Measurements from ENCODE around the gene FGF8. TPM values are rescaled to one million over a fixed set of nuclear protein-coding genes. Genes with fewer than 3 reads are reported as not detected.

The FGF8 gene
- total and polyA plus RNA-seq, 2 of the 8 experiments (the other 6 are each of a cell fraction or from before 2014, with no cell fraction given), result 1.1 to 3.9 TPM

DNA sequence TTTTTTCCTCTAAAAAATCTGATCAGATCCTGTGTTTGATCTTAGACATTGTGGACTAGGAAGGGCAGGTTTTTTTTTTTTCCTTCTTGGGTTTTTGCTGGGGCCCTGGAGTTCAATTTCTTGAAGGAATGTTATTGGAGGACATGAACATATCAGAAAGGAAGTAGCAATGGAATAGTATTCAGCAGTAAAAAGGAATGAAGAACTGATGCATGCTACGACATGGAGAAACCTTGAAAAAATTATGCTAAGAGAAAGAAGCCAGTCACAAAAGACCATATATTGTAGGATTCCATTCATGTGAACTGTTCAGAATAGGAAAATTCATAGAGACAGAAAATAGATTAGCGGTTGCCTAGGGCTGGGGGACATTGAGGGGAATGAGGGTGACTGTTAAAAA is 34.0 kb downstream of the FGF8 start:
- no peak overlapping the region for H3K4ac ChIP-seq (replicated peaks; ENCODE audit: insufficient read length, low read depth, low read length)
- H4K91ac ChIP-seq (replicated peaks; ENCODE audit: insufficient read length, low read length), result no peak overlapping the region
- no peak overlapping the region for H3K9ac ChIP-seq (replicated peaks in 1 of 4; ENCODE audit: extremely low read depth in 1 of 4, low read depth in 3 of 4, low read length in 3 of 4)
- H3K14ac ChIP-seq (ENCODE audit: insufficient read length), result no peak overlapping the region
- WGBS, 2 experiments (ENCODE audit: extremely low coverage in 1 of 2, insufficient coverage in 1 of 2, insufficient read length in 1 of 2, insufficient replicate concordance in 2 of 2, low coverage in 1 of 2, low lambda C conversion rate in 2 of 2, missing lambda C conversion rate in 1 of 2), result 48% methylated on average over 2 of the region's 2 CpGs; no CpG with 5 or more reads in 1 of the 2 experiments
- H2BK20ac ChIP-seq (ENCODE audit: low read length), result no peak overlapping the region
- H3K4me1 ChIP-seq (replicated peaks in 1 of 4; ENCODE audit: control insufficient read depth in 3 of 4, insufficient read depth in 4 of 4, low read length in 3 of 4), result no peaks in the 10 kb centered on the region
- no peak overlapping the region for H2AK5ac ChIP-seq (ENCODE audit: low read depth, low read length)
- no peak overlapping the region for H3K4me2 ChIP-seq (ENCODE audit: insufficient read depth in 1 of 2, low read depth in 2 of 2, low read length in 2 of 2)
- no peak for FAIRE-seq
- H2BK15ac ChIP-seq (ENCODE audit: low read length), result no peak overlapping the region
- no peak overlapping the region for H2AFZ ChIP-seq (ENCODE audit: low read length)
- no peaks in the 10 kb centered on the region; the same call in 1 of the 2 replicates for H3K23me2 ChIP-seq (ENCODE audit: low read depth, low read length)
- no peak overlapping the region for H3K23ac ChIP-seq (ENCODE audit: insufficient read length)
- no peaks in the 10 kb centered on the region for H3K79me2 ChIP-seq (ENCODE audit: control insufficient read depth in 1 of 2, insufficient read depth in 2 of 2, low read length in 2 of 2)
- no peaks in the 10 kb centered on the region for H3K79me1 ChIP-seq (ENCODE audit: low read depth, low read length)
- H3K18ac ChIP-seq (ENCODE audit: extremely low read depth, low read length), result no peak overlapping the region
- H4K8ac ChIP-seq (ENCODE audit: extremely low read depth, insufficient read depth, low read length), result no peak overlapping the region
- H4K5ac ChIP-seq (ENCODE audit: insufficient read length, low read depth, low read length), result no peak overlapping the region
- no peaks in the 10 kb centered on the region for H4K20me1 ChIP-seq (replicated peaks in 1 of 2; ENCODE audit: control insufficient read depth in 1 of 2, insufficient read depth in 2 of 2, low read length in 2 of 2)
- ChIA-PET POLR2A (ENCODE audit: partially characterized antibody) (no interaction called here), CTCF (ENCODE audit: partially characterized antibody) (interaction anchor here (0.5 to 1.9 kb wide), 4 partner anchors 7 to 958 kb away, joined by 3 to 5 read pairs (median 4); no protein-coding TSS in a partner anchor)
- DNase-seq (ENCODE audit: low read depth in 1 of 2, low spot score in 2 of 2), result no peak
- H3K36me3 ChIP-seq (ENCODE audit: control insufficient read depth in 2 of 4, insufficient read depth in 4 of 4, low read length in 3 of 4), result no peaks in the 10 kb centered on the region
- H2BK5ac ChIP-seq (ENCODE audit: low read depth, low read length), result no peak overlapping the region
- H3K9me3 ChIP-seq (ENCODE audit: insufficient read depth in 2 of 2, low read depth in 1 of 2, low read length in 1 of 2), result no peaks in the 10 kb centered on the region; a peak in 1 of 4 replicates
- no peak overlapping the region for H3K4me3 ChIP-seq (ENCODE audit: extremely low read depth in 1 of 4, insufficient read depth in 2 of 4, low read depth in 3 of 4, low read length in 4 of 4)
- no peak overlapping the region for H3K27ac ChIP-seq (ENCODE audit: low read depth, low read length)
- peaks cover 0 to 2% (median 0%) of the 10 kb centered on the region in 4 experiments; a peak in 1 of 7 replicates for H3K27me3 ChIP-seq (replicated peaks in 1 of 4; ENCODE audit: control insufficient read depth in 3 of 4, extremely low read depth in 1 of 4, insufficient read depth in 3 of 4, low read length in 3 of 4)
- H3K56ac ChIP-seq (replicated peaks; ENCODE audit: insufficient read length, low read depth, low read length), result no peak overlapping the region
- no peak overlapping the region for H2BK120ac ChIP-seq (replicated peaks; ENCODE audit: low read depth, low read length)
- H2BK12ac ChIP-seq (ENCODE audit: low read depth, low read length), result no peak overlapping the region
- TF ChIP-seq TAF1 (IDR thresholded peaks at IDR 0.05; ENCODE audit: low read depth, low read length) (no peak), SIX5 (IDR thresholded peaks at IDR 0.05; ENCODE audit: low read depth, low read length) (no peak), USF2 (IDR thresholded peaks at IDR 0.05; ENCODE audit: low read length) (no peak), SP2 (IDR thresholded peaks at IDR 0.05; ENCODE audit: low read length) (no peak), KDM4A (IDR thresholded peaks at IDR 0.05; ENCODE audit: low read depth, low read length, severe bottlenecking) (no peak), SP4 (IDR thresholded peaks at IDR 0.05; ENCODE audit: low read length) (no peak), CBX8 (IDR thresholded peaks at IDR 0.05; ENCODE audit: borderline replicate concordance, low read depth, low read length) (no peak), MAFK (IDR thresholded peaks at IDR 0.05; ENCODE audit: low read depth, low read length) (no peak), TEAD4 (IDR thresholded peaks at IDR 0.05; ENCODE audit: low read depth, low read length) (no peak), HDAC2 (IDR thresholded peaks at IDR 0.05; ENCODE audit: borderline replicate concordance in 1 of 2, low read depth in 2 of 2, low read length in 2 of 2) (no peak), MAX (IDR thresholded peaks at IDR 0.05) (no peak), RXRA (IDR thresholded peaks at IDR 0.05; ENCODE audit: insufficient read depth, low read depth, low read length) (no peak), JUN (IDR thresholded peaks at IDR 0.05; ENCODE audit: low read depth, low read length) (no peak)

Data from H1 (cell line).